ENCODE results near the gene RND2. TPM values are rescaled to one million over a fixed set of nuclear protein-coding genes. Genes with fewer than 3 reads are reported as not detected.

RND2 gene
- total and polyA plus RNA-seq, 2 of the 13 experiments (the other 11 are each of a cell fraction or from before 2014, with no cell fraction given): 0.05 to 0.11 TPM

- TF ChIP-seq PRDM15 (CRISPR knock-in tag; IDR thresholded peaks at IDR 0.05) (no peak), ZNF749 (CRISPR knock-in tag; IDR thresholded peaks at IDR 0.05; ENCODE audit: borderline replicate concordance) (no peak), KMT2A (CRISPR knock-in tag; IDR thresholded peaks at IDR 0.05) (no peak; the same call in 1 of the 2 replicates), MXI1 (IDR thresholded peaks at IDR 0.05; ENCODE audit: borderline replicate concordance, low read depth, low read length) (no peak; the same call in 2 of the 3 replicates), ZNF20 (CRISPR knock-in tag; IDR thresholded peaks at IDR 0.05) (no peak), STAT6 (CRISPR knock-in tag; IDR thresholded peaks at IDR 0.05; ENCODE audit: borderline replicate concordance) (0 out of 2 replicates have a peak, but pooled peaks have one; percentile 20), ZMYM2 (CRISPR knock-in tag; IDR thresholded peaks at IDR 0.05) (peak; percentile 19; the same call in 1 of the 2 replicates), ZUFSP (CRISPR knock-in tag; IDR thresholded peaks at IDR 0.05; ENCODE audit: borderline replicate concordance) (no peak), ZBTB33 (CRISPR knock-in tag; IDR thresholded peaks at IDR 0.05) (0 out of 2 replicates have a peak, but pooled peaks have one; percentile 25), ZBTB7B (CRISPR knock-in tag; IDR thresholded peaks at IDR 0.05) (peak; percentile 43; the same call in 1 of the 2 replicates), ZBTB21 (CRISPR knock-in tag; IDR thresholded peaks at IDR 0.05) (peak; percentile 94), REST (IDR thresholded peaks at IDR 0.05; ENCODE audit: borderline replicate concordance in 1 of 2, low read depth in 1 of 2, low read length in 2 of 2) (no peak), NBN (conservative IDR thresholded peaks at IDR 0.05) (no peak), TCF7 (IDR thresholded peaks at IDR 0.05; ENCODE audit: low read depth) (peak; percentile 67; the same call in 1 of the 2 replicates)
Measured at GRCh38 chr17:43010667-43011308, 14.2 kb upstream of the RND2 start (continued).

All from HepG2 (cell line).